Fibroblast of the aortic adventitia (primary cell): Measurements from ENCODE around the gene MAN2A2. TPM values are rescaled to one million over a fixed set of nuclear protein-coding genes. Genes with fewer than 3 reads are reported as not detected.

ENCODE experiments used
- DNase-seq: peaks from one replicate; pipeline ENCODE4 v3.0.0-alpha.2; 2010; ENCODE audit warnings: low read depth
- H3K4me3 ChIP-seq: 2 replicates; pipeline ENCODE4 v1.5.1; 2011; ENCODE audit warnings: low read depth, mild to moderate bottlenecking, control low read depth, low read length, moderate library complexity
- CTCF ChIP-seq: IDR thresholded peaks from 2 replicates; pipeline ENCODE4 v1.5.1; 2011; ENCODE audit warnings: mild to moderate bottlenecking, low read length, control low read depth, inconsistent platforms; ENCODE audit not compliant: insufficient read depth
- total RNA-seq: library from RNA; depleted of rRNA; stranded (reverse); fragments of >200 nt; gene quantifications from 2 replicates; pipeline ENCODE4 v1.2.3, GENCODE V29; 2012; ENCODE audit warnings: low replicate concordance

Gene MAN2A2
- total RNA-seq, 1 donor = 11.0 TPM

- no peak for TF ChIP-seq CTCF
- DNase-seq = no peak
- no peak overlapping the region for H3K4me3 ChIP-seq
These were observed 42.0 kb upstream of the MAN2A2 start for GRCh38 chr15:90860942-90861675.

GRCh38 chr15:90862487-90862886, 40.6 kb upstream of the MAN2A2 start:
- no peak for DNase-seq
- no peak overlapping the region for H3K4me3 ChIP-seq
- TF ChIP-seq CTCF = no peak

- DNase-seq = peak; percentile 48
- no peak overlapping the region for H3K4me3 ChIP-seq
- no peak for TF ChIP-seq CTCF
These were observed 39.9 kb upstream of the MAN2A2 start for GRCh38 chr15:90862964-90863778.

- no peak for TF ChIP-seq CTCF
- no peak overlapping the region for H3K4me3 ChIP-seq
- DNase-seq = no peak
These were observed 39.1 kb upstream of the MAN2A2 start for GRCh38 chr15:90863987-90864386.

- no peak for DNase-seq
- H3K4me3 ChIP-seq = no peak overlapping the region
- no peak for TF ChIP-seq CTCF
These were observed 38.6 kb upstream of the MAN2A2 start for GRCh38 chr15:90864507-90864906.

GRCh38 chr15:90865702-90866101, 37.4 kb upstream of the MAN2A2 start:
- no peak for TF ChIP-seq CTCF
- no peak overlapping the region for H3K4me3 ChIP-seq
- DNase-seq = no peak
